ENCODE results near the gene KCNK1. TPM values are rescaled to one million over a fixed set of nuclear protein-coding genes. Genes with fewer than 3 reads are reported as not detected.

KCNK1 gene
- polyA plus RNA-seq, 1 donor (not counting 4 experiments of a cell fraction or from before 2014, with no cell fraction given) = 17.5 TPM

GRCh38 chr1:233647636-233648035, 33.7 kb downstream of the KCNK1 start:
- Histone ChIP-seq H3K4me3 (ENCODE audit: control insufficient read depth in 2 of 3, extremely low read depth in 1 of 3, insufficient read depth in 2 of 3, low read depth in 1 of 3, low read length in 3 of 3) (no peak overlapping the region), H2AFZ (ENCODE audit: control insufficient read depth, low read length) (no peak overlapping the region), H3K9ac (ENCODE audit: control insufficient read depth, extremely low read depth, insufficient read depth, low read length) (no peak overlapping the region), H3K36me3 (ENCODE audit: control insufficient read depth in 2 of 2, extremely low read depth in 1 of 2, insufficient read depth in 2 of 2, low read length in 2 of 2) (peaks cover 0 to 1% of the 10 kb centered on the region in 2 experiments), H4K20me1 (ENCODE audit: control insufficient read depth, extremely low read depth, insufficient read depth, low read length) (no peaks in the 10 kb centered on the region), H3K9me3 (ENCODE audit: control insufficient read depth, low read depth, low read length) (no peaks in the 10 kb centered on the region), H3K9me1 (ENCODE audit: control insufficient read depth, extremely low read depth, insufficient read depth, low read length) (no peaks in the 10 kb centered on the region), H3K4me2 (ENCODE audit: control insufficient read depth, extremely low read depth, insufficient read depth, low read depth, low read length) (no peak overlapping the region), H3K4me1 (ENCODE audit: control insufficient read depth, extremely low read depth, insufficient read depth, low read length) (no peaks in the 10 kb centered on the region), H3K27ac (ENCODE audit: control insufficient read depth, insufficient read depth, low read length) (no peak overlapping the region), H3K79me2 (ENCODE audit: control insufficient read depth, insufficient read depth, low read length) (no peaks in the 10 kb centered on the region), H3K27me3 (ENCODE audit: control insufficient read depth, extremely low read depth, insufficient read depth, low read length) (no peaks in the 10 kb centered on the region)
- FAIRE-seq (no peak), DNase-seq (ENCODE audit: low read depth, low spot score) (no peak)
- dilution Hi-C loops (cut with MboI; ENCODE audit: extremely low pct_ligation_motif_present, low sequenced_read_pairs) = no loop called here
- TF ChIP-seq EZH2 (IDR thresholded peaks at IDR 0.05; ENCODE audit: low read length) = no peak
- TF ChIP-seq, protein P1, sequence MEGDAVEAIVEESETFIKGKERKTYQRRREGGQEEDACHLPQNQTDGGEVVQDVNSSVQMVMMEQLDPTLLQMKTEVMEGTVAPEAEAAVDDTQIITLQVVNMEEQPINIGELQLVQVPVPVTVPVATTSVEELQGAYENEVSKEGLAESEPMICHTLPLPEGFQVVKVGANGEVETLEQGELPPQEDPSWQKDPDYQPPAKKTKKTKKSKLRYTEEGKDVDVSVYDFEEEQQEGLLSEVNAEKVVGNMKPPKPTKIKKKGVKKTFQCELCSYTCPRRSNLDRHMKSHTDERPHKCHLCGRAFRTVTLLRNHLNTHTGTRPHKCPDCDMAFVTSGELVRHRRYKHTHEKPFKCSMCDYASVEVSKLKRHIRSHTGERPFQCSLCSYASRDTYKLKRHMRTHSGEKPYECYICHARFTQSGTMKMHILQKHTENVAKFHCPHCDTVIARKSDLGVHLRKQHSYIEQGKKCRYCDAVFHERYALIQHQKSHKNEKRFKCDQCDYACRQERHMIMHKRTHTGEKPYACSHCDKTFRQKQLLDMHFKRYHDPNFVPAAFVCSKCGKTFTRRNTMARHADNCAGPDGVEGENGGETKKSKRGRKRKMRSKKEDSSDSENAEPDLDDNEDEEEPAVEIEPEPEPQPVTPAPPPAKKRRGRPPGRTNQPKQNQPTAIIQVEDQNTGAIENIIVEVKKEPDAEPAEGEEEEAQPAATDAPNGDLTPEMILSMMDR (optimal IDR thresholded peaks at IDR 0.05 in 1 of 3, IDR thresholded peaks at IDR 0.05 in 1 of 3, conservative IDR thresholded peaks at IDR 0.05 in 1 of 3; ENCODE audit: extremely low read depth in 1 of 3, insufficient read depth in 2 of 3, low read length in 3 of 3) = no peak

DNA sequence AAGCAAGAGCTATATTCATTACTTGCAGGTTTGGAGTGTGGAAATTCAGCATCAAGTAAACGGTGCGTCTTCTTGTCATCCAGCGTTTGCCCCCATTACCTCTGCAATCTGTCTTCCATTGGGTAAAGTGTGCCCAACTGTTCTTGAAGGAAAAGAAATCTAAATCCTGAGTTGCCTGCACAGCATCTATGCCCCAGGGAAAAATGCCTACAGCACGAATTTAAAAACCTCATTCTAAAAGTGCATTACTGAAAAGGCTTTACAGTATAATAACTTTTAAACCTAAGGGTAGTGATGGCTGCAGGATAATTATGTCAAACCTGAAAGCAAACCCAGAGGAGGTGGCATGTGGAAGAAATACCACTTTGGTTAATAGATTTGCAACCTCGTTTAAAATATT, 37.2 kb downstream of the KCNK1 start:
- no peak for TF ChIP-seq EZH2 (IDR thresholded peaks at IDR 0.05; ENCODE audit: low read length)
- TF ChIP-seq, protein P1 (optimal IDR thresholded peaks at IDR 0.05 in 1 of 3, IDR thresholded peaks at IDR 0.05 in 1 of 3, conservative IDR thresholded peaks at IDR 0.05 in 1 of 3; ENCODE audit: extremely low read depth in 1 of 3, insufficient read depth in 2 of 3, low read length in 3 of 3) = no peak
- no peaks in the 10 kb centered on the region for H3K79me2 ChIP-seq (ENCODE audit: control insufficient read depth, insufficient read depth, low read length)
- no peak overlapping the region for H3K4me2 ChIP-seq (ENCODE audit: control insufficient read depth, extremely low read depth, insufficient read depth, low read depth, low read length)
- DNase-seq (ENCODE audit: low read depth, low spot score) (no peak), FAIRE-seq (no peak)
- H2AFZ ChIP-seq (ENCODE audit: control insufficient read depth, low read length) = no peak overlapping the region
- H3K9me3 ChIP-seq (ENCODE audit: control insufficient read depth, low read depth, low read length) = no peaks in the 10 kb centered on the region
- H3K36me3 ChIP-seq (ENCODE audit: control insufficient read depth in 2 of 2, extremely low read depth in 1 of 2, insufficient read depth in 2 of 2, low read length in 2 of 2) = no peaks in the 10 kb centered on the region
- H3K27me3 ChIP-seq (ENCODE audit: control insufficient read depth, extremely low read depth, insufficient read depth, low read length) = no peaks in the 10 kb centered on the region
- no peak overlapping the region for H3K4me3 ChIP-seq (ENCODE audit: control insufficient read depth in 2 of 3, extremely low read depth in 1 of 3, insufficient read depth in 2 of 3, low read depth in 1 of 3, low read length in 3 of 3)
- H3K27ac ChIP-seq (ENCODE audit: control insufficient read depth, insufficient read depth, low read length) = no peak overlapping the region
- H3K9ac ChIP-seq (ENCODE audit: control insufficient read depth, extremely low read depth, insufficient read depth, low read length) = no peak overlapping the region
- peaks cover 18% of the 10 kb centered on the region for H3K4me1 ChIP-seq (ENCODE audit: control insufficient read depth, extremely low read depth, insufficient read depth, low read length)
- no peaks in the 10 kb centered on the region for H4K20me1 ChIP-seq (ENCODE audit: control insufficient read depth, extremely low read depth, insufficient read depth, low read length)
- H3K9me1 ChIP-seq (ENCODE audit: control insufficient read depth, extremely low read depth, insufficient read depth, low read length) = no peaks in the 10 kb centered on the region
- dilution Hi-C loops (cut with MboI; ENCODE audit: extremely low pct_ligation_motif_present, low sequenced_read_pairs) = no loop called here
